ENCODE results near the gene FAF1.

- TF ChIP-seq CTCF (IDR thresholded peaks at IDR 0.05 in 4 of 5, conservative IDR thresholded peaks at IDR 0.05 in 1 of 5) (no peak), POLR2A (IDR thresholded peaks at IDR 0.05) (no peak)
Observed at GRCh38 chr1:50659107-50659662, 300.9 kb downstream of the FAF1 start.
